ENCODE data around the gene RO60.

Gene RO60

DNA sequence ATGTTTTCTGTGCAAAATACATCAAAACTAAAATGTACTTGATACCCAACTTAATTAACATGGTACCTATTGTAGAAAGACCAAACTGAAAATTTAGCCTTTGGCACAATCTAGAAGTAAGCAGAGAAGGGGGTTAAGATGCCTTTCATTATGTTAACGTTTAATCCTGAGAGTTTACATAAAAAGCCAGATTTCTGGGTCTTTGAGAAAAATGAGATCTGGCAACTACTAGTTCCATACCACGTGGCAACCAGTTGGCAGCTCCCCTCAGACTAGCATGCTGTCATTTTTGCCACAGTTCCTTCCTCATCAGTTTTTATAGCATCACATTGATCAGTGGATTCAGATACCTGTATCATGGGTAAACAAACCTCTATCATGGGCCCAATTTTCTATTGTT, 1.5 kb downstream of the RO60 start:
- TF ChIP-seq, protein P1, sequence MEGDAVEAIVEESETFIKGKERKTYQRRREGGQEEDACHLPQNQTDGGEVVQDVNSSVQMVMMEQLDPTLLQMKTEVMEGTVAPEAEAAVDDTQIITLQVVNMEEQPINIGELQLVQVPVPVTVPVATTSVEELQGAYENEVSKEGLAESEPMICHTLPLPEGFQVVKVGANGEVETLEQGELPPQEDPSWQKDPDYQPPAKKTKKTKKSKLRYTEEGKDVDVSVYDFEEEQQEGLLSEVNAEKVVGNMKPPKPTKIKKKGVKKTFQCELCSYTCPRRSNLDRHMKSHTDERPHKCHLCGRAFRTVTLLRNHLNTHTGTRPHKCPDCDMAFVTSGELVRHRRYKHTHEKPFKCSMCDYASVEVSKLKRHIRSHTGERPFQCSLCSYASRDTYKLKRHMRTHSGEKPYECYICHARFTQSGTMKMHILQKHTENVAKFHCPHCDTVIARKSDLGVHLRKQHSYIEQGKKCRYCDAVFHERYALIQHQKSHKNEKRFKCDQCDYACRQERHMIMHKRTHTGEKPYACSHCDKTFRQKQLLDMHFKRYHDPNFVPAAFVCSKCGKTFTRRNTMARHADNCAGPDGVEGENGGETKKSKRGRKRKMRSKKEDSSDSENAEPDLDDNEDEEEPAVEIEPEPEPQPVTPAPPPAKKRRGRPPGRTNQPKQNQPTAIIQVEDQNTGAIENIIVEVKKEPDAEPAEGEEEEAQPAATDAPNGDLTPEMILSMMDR (IDR thresholded peaks at IDR 0.05; ENCODE audit: low read depth, low read length, missing control alignments), result no peak
- DNase-seq (ENCODE audit: low read depth), result no peak
- peak overlapping the region; percentile 92 for H3K4me3 ChIP-seq (ENCODE audit: low read depth, low read length)

DNA sequence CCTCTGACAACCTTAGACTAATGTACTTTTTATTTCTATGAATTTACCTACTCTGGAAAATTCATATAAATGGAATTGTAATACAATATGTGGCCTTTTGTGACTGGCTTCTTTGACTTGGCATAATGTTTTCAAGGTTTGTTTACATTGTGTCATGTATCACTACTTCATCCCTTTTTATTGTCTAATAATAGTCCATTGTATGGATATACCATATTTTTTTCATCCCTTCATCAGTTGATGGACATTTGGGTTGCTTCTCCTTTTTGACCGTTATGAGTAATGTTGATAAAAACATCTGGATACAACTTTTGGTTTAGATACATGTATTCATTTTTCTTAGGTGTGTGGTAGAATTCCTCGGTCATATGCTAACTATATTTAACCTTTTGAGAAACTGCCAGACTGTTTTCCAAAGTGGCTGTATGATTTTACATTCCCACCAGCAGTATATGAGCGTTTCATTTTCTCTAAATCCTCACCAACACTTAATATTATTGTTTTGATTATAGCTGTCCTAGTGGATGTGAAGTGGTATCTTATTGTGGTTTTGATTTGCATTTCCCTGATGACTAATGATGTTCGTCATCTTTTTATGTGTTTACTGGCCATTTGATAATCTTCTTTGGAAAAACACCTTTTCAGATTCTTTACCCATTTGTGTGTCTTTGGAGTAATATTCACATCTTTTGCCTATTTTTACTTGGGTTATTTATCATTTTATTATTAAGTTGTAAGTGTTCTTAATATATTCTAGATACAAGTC, 3.5 kb downstream of the RO60 start:
- DNase-seq (ENCODE audit: low read depth), result no peak
- no peak overlapping the region for H3K4me3 ChIP-seq (ENCODE audit: low read depth, low read length)
- TF ChIP-seq, protein P1 (IDR thresholded peaks at IDR 0.05; ENCODE audit: low read depth, low read length, missing control alignments), result no peak

DNA sequence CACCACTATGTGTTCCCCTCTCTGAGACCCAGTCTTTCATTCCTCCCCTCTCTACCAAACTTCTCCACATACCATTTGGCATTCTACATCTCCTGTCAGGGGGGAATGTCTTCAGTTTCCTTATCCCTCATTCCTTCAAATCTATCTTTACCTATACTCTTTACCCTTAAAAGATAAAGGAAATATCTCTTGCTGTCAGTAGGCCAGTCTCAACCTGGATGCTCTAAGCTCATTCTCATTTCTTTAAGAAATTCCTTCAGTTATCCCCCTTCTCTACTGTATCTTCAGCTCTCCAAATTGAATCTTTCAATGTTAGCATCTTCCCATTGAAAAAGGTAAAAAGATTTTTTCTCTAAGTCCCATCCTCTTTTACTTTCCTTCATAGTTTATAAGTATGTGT, 6.5 kb downstream of the RO60 start:
- no peak overlapping the region; the same call in 1 of the 2 replicates for H3K4me3 ChIP-seq (ENCODE audit: low read depth, low read length)
- DNase-seq (ENCODE audit: low read depth), result no peak
- TF ChIP-seq, protein P1 (IDR thresholded peaks at IDR 0.05; ENCODE audit: low read depth, low read length, missing control alignments), result no peak

DNA sequence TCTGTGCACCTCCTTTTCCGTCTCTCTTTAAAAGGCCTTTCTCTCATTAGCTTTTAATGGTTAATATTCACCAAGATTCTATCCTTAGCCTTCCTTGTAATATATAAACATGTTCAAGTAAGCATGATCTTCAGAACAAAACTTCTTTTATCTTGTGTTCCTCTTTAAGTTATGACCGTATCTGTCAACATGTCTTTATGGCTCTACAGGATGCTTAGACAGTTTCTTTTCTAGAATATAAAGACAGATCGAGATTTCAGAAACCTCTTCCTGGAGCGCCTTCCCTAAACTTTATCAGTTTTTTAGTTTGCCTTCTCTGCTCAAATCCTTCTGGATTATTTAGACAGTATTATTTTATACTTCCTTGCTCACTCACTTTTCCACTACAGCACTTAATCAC, 7.2 kb downstream of the RO60 start:
- TF ChIP-seq, protein P1 (IDR thresholded peaks at IDR 0.05; ENCODE audit: low read depth, low read length, missing control alignments), result no peak
- DNase-seq (ENCODE audit: low read depth), result no peak

DNA sequence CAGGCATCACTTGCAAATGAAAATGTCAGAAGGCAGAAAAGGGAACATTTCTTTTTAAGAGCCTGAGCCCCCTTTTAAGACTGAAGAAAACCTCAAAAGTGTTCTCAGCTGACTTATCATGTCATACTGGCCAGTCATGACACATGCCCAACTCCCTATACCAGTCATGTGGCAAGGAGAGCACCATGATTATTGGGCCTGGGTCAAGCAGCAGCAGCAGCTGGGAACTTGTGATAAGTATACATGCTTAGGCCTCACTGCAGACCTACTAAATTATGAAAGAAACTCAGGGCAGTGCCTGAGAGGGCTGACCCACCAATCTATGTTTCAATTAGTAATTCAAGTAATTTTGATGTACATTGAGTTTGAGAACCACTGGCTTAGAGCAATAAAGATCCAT, 8.6 kb downstream of the RO60 start:
- TF ChIP-seq, protein P1 (IDR thresholded peaks at IDR 0.05; ENCODE audit: low read depth, low read length, missing control alignments), result no peak
- no peak overlapping the region for H3K4me3 ChIP-seq (ENCODE audit: low read depth, low read length)
- no peak for DNase-seq (ENCODE audit: low read depth)

More for the DNA sequence above, 7.2 kb downstream of the RO60 start:
- H3K4me3 ChIP-seq (ENCODE audit: low read depth, low read length), result peak overlapping the region; percentile 37; the same call in 1 of the 2 replicates

DNA sequence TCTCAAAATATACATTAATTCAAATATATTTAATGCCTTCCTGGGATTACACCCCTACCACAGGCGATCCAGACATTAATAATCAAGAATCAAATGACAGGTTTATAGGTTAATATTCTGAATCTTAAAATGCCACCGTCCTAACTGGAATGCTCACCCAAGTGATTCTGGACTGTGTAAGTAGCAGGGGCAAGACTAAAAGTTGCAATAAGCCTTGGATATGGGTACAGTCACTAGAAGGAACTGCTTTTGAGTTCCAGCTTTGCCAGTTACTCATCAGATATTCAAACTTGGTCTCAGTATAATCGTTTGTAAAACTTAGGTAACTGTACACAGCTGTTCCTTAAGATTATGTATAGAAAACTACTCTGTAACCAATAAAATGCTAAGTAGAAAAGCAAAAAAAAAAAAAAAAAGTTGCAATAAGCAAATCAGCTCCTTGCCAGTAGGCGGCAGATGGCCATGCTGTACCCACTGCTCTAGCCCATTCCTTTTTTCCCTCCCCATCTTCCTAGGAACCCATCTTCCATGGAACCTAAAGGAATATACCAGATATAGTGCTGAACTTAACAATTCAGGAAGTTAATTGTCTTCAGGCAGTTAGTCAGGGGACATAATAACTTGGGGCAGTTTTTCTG, 10.5 kb downstream of the RO60 start:
- no peak for DNase-seq (ENCODE audit: low read depth)
- H3K4me3 ChIP-seq (ENCODE audit: low read depth, low read length), result no peak overlapping the region; the same call in 1 of the 2 replicates
- TF ChIP-seq, protein P1 (IDR thresholded peaks at IDR 0.05; ENCODE audit: low read depth, low read length, missing control alignments), result peak; percentile 65
